ENCODE results near the gene SAMD11. TPM values are rescaled to one million over a fixed set of nuclear protein-coding genes. Genes with fewer than 3 reads are reported as not detected.

The SAMD11 gene
- total and polyA plus RNA-seq, 2 donors (not counting 1 experiment from before 2014, with no cell fraction given), result not detected

- no peak overlapping the region for H3K4me2 ChIP-seq (replicated peaks; ENCODE audit: low read depth, low read length, poor library complexity, severe bottlenecking)
- no peak overlapping the region for H3K27ac ChIP-seq (ENCODE audit: low read length in 2 of 2)
- H2AFZ ChIP-seq (ENCODE audit: insufficient read depth, low read depth, low read length, poor library complexity, severe bottlenecking), result no peak overlapping the region
- peaks cover 0 to 24% (median 5%) of the 10 kb centered on the region in 4 experiments for H3K27me3 ChIP-seq (replicated peaks in 1 of 4; ENCODE audit: control extremely low read depth in 1 of 4, control insufficient read depth in 3 of 4, insufficient read depth in 4 of 4, low read length in 3 of 4)
- H3K4me1 ChIP-seq (ENCODE audit: control insufficient read depth in 2 of 2, insufficient read depth in 2 of 2, low read length in 2 of 2), result no peaks in the 10 kb centered on the region
- ChIA-PET POLR2A (no interaction called here), CTCF (no interaction called here)
- no peak overlapping the region for H3K27ac Mint-ChIP-seq
- 80% methylated on average over 1 of the region's 1 CpG for WGBS (ENCODE audit: insufficient coverage)
- no peak for DNase-seq
- no peaks in the 10 kb centered on the region for H3K4me1 Mint-ChIP-seq
- H3K79me2 ChIP-seq (ENCODE audit: control insufficient read depth, insufficient read depth, low read length), result no peaks in the 10 kb centered on the region
- no peak for ATAC-seq (ENCODE audit: low read depth)
- H3K27me3 Mint-ChIP-seq, result peaks cover 68% of the 10 kb centered on the region
- H3K9ac ChIP-seq (ENCODE audit: low read length), result no peak overlapping the region
- no peak overlapping the region for H3K4me3 ChIP-seq (ENCODE audit: control extremely low read depth in 1 of 5, extremely low read depth in 1 of 5, insufficient read depth in 1 of 5, low read depth in 2 of 5, low read length in 4 of 5)
- no peaks in the 10 kb centered on the region for H3K9me3 Mint-ChIP-seq (ENCODE audit: insufficient read depth)
- TF ChIP-seq EZH2 (IDR thresholded peaks at IDR 0.05; ENCODE audit: borderline replicate concordance, insufficient read depth, low read depth, low read length, poor library complexity, severe bottlenecking) (no peak), CTCF (IDR thresholded peaks at IDR 0.05) (no peak)
- no peak overlapping the region for H3K4me3 Mint-ChIP-seq
- no peaks in the 10 kb centered on the region for H3K36me3 ChIP-seq (replicated peaks in 1 of 2; ENCODE audit: control extremely low read depth in 1 of 2, control insufficient read depth in 1 of 2, extremely low read depth in 1 of 2, insufficient read depth in 2 of 2, low read length in 1 of 2)
- H3K9me3 ChIP-seq (ENCODE audit: control extremely low read depth in 1 of 3, control insufficient read depth in 2 of 3, insufficient read depth in 1 of 3, low read length in 2 of 3), result peaks cover 0 to 7% (median 0%) of the 10 kb centered on the region in 3 donors
- intact Hi-C loops (cut with micrococcal nuclease), result no loop called here
- no peaks in the 10 kb centered on the region for H4K20me1 ChIP-seq (ENCODE audit: control insufficient read depth, insufficient read depth, low read length, poor library complexity, severe bottlenecking)
These were observed 37.4 kb upstream of the SAMD11 start for GRCh38 chr1:886311-886710.

GRCh38 chr1:886760-887159 lies 37.0 kb upstream of the SAMD11 start:
- no peaks in the 10 kb centered on the region for H3K36me3 ChIP-seq (replicated peaks in 1 of 2; ENCODE audit: control extremely low read depth in 1 of 2, control insufficient read depth in 1 of 2, extremely low read depth in 1 of 2, insufficient read depth in 2 of 2, low read length in 1 of 2)
- H3K27me3 ChIP-seq (replicated peaks in 1 of 4; ENCODE audit: control extremely low read depth in 1 of 4, control insufficient read depth in 3 of 4, insufficient read depth in 4 of 4, low read length in 3 of 4), result peaks cover 0 to 24% (median 5%) of the 10 kb centered on the region in 4 experiments
- H3K9ac ChIP-seq (ENCODE audit: low read length), result no peak overlapping the region
- TF ChIP-seq CTCF (IDR thresholded peaks at IDR 0.05), result no peak
- TF ChIP-seq EZH2 (IDR thresholded peaks at IDR 0.05; ENCODE audit: borderline replicate concordance, insufficient read depth, low read depth, low read length, poor library complexity, severe bottlenecking), result no peak
- peaks cover 0 to 7% (median 0%) of the 10 kb centered on the region in 3 donors for H3K9me3 ChIP-seq (ENCODE audit: control extremely low read depth in 1 of 3, control insufficient read depth in 2 of 3, insufficient read depth in 1 of 3, low read length in 2 of 3)
- ATAC-seq (ENCODE audit: low read depth) (no peak), DNase-seq (no peak)
- H3K27ac Mint-ChIP-seq, result no peak overlapping the region
- WGBS (ENCODE audit: insufficient coverage), result 96% methylated on average over 11 of the region's 11 CpGs
- H3K4me1 Mint-ChIP-seq, result no peaks in the 10 kb centered on the region
- ChIA-PET CTCF (no interaction called here), POLR2A (no interaction called here)
- H3K27ac ChIP-seq (ENCODE audit: low read length in 2 of 2), result no peak overlapping the region
- H3K27me3 Mint-ChIP-seq, result peaks cover 68% of the 10 kb centered on the region
- no peaks in the 10 kb centered on the region for H4K20me1 ChIP-seq (ENCODE audit: control insufficient read depth, insufficient read depth, low read length, poor library complexity, severe bottlenecking)
- H3K4me3 ChIP-seq (ENCODE audit: control extremely low read depth in 1 of 5, extremely low read depth in 1 of 5, insufficient read depth in 1 of 5, low read depth in 2 of 5, low read length in 4 of 5), result no peak overlapping the region
- H2AFZ ChIP-seq (ENCODE audit: insufficient read depth, low read depth, low read length, poor library complexity, severe bottlenecking), result no peak overlapping the region
- H3K4me1 ChIP-seq (ENCODE audit: control insufficient read depth in 2 of 2, insufficient read depth in 2 of 2, low read length in 2 of 2), result no peaks in the 10 kb centered on the region
- H3K4me3 Mint-ChIP-seq, result no peak overlapping the region
- H3K79me2 ChIP-seq (ENCODE audit: control insufficient read depth, insufficient read depth, low read length), result no peaks in the 10 kb centered on the region
- H3K9me3 Mint-ChIP-seq (ENCODE audit: insufficient read depth), result no peaks in the 10 kb centered on the region
- no peak overlapping the region for H3K4me2 ChIP-seq (replicated peaks; ENCODE audit: low read depth, low read length, poor library complexity, severe bottlenecking)
- intact Hi-C loops (cut with micrococcal nuclease), result no loop called here
